ENCODE measurements around the gene WBP11. TPM values are rescaled to one million over a fixed set of nuclear protein-coding genes. Genes with fewer than 3 reads are reported as not detected.

WBP11 gene
- total and polyA plus RNA-seq, 2 of the 13 experiments (the other 11 are each of a cell fraction or from before 2014, with no cell fraction given), result 7.6 to 31.0 TPM

- TF ChIP-seq HINFP (CRISPR knock-in tag; IDR thresholded peaks at IDR 0.05; ENCODE audit: low read depth), result no peak
- TF ChIP-seq SUZ12 (IDR thresholded peaks at IDR 0.05; ENCODE audit: low read depth, low read length), result no peak
- no peak for TF ChIP-seq TRAFD1 (CRISPR knock-in tag; IDR thresholded peaks at IDR 0.05; ENCODE audit: borderline replicate concordance)
- no peak for TF ChIP-seq ISX (CRISPR knock-in tag; conservative IDR thresholded peaks at IDR 0.05)
- no peak for TF ChIP-seq ZNF709 (CRISPR knock-in tag; IDR thresholded peaks at IDR 0.05)
- no peak for TF ChIP-seq MIXL1 (CRISPR knock-in tag; IDR thresholded peaks at IDR 0.05)
- TF ChIP-seq ZNF329 (CRISPR knock-in tag; IDR thresholded peaks at IDR 0.05; ENCODE audit: low read depth), result no peak
- no peak for TF ChIP-seq PITX1 (CRISPR knock-in tag; IDR thresholded peaks at IDR 0.05)
- no peak for TF ChIP-seq ELK4 (CRISPR knock-in tag; IDR thresholded peaks at IDR 0.05; ENCODE audit: borderline replicate concordance)
- TF ChIP-seq RARA (CRISPR knock-in tag; IDR thresholded peaks at IDR 0.05), result no peak
- TF ChIP-seq MAFK (conservative IDR thresholded peaks at IDR 0.05 in 1 of 2, IDR thresholded peaks at IDR 0.05 in 1 of 2; ENCODE audit: low read length in 2 of 2), result no peak
- TF ChIP-seq RNF2 (conservative IDR thresholded peaks at IDR 0.05; ENCODE audit: low read depth), result no peak
- no peak for TF ChIP-seq ZNF574 (CRISPR knock-in tag; IDR thresholded peaks at IDR 0.05)
- TF ChIP-seq REL (CRISPR knock-in tag; conservative IDR thresholded peaks at IDR 0.05), result no peak
- TF ChIP-seq ZNF772 (CRISPR knock-in tag; IDR thresholded peaks at IDR 0.05), result no peak
- no peak for TF ChIP-seq ZXDC (CRISPR knock-in tag; IDR thresholded peaks at IDR 0.05)
- TF ChIP-seq ZNF644 (CRISPR knock-in tag; IDR thresholded peaks at IDR 0.05; ENCODE audit: low read depth), result peak; percentile 83
- TF ChIP-seq ZBTB26 (CRISPR knock-in tag; IDR thresholded peaks at IDR 0.05; ENCODE audit: borderline replicate concordance), result no peak
- TF ChIP-seq ZSCAN31 (CRISPR knock-in tag; IDR thresholded peaks at IDR 0.05; ENCODE audit: low read depth), result no peak
- TF ChIP-seq EHMT2 (IDR thresholded peaks at IDR 0.05; ENCODE audit: borderline replicate concordance, low read depth, low read length), result no peak
Observed at GRCh38 chr12:14840616-14841015, 37.3 kb upstream of the WBP11 start (continued).
